ENCODE data around the gene GARNL3.

Gene GARNL3

DNA sequence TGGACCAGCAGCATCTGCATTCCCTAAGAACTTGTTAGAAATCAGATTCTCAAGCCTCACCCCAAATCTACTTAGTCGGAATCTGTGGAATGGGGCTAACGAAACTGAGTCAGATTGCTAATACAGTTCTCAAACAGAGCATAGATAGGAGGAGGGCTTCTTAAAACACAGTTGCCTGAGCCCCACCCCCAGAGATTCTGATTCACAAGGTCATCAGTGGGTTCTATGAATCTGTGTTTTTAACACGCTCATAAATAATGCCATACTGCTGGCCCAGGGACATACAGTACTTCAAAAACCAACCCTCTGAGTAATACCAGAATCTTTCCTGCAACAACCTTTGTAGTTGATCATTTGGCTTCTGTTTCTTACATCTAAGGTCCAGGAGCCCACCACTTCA, 32.9 kb upstream of the GARNL3 start:
- DNase-seq (ENCODE audit: low read depth, low spot score), result no peak

GRCh38 chr9:127232833-127233549, 31.6 kb upstream of the GARNL3 start:
- no peak for DNase-seq (ENCODE audit: low read depth, low spot score)

More for the DNA sequence above, 32.9 kb upstream of the GARNL3 start:
- no peak overlapping the region for H3K4me3 ChIP-seq (ENCODE audit: low read length)

DNA sequence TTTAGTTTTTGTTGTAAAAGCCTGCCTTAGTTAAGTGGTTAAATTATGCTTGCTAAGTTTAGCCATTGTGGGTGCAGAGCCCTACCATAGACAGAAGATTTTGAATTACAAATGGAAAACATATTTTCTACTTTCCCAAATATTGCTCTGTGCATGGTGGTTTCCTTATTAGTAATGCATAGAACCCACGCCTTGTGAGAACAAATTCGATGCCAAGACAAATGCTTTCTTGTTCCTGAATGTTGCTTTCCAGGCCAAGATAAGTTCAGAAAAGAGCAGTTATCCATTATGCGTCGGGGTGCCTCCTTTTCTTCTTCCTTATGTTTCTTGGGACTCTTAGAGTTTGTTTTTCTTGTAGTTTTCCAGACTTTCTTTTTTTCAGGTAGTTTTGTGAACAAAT, 31.0 kb upstream of the GARNL3 start:
- H3K4me3 ChIP-seq (ENCODE audit: low read length), result no peak overlapping the region
- no peak for DNase-seq (ENCODE audit: low read depth, low spot score)

More at GRCh38 chr9:127232833-127233549, 31.6 kb upstream of the GARNL3 start:
- H3K4me3 ChIP-seq (ENCODE audit: low read length), result no peak overlapping the region

DNA sequence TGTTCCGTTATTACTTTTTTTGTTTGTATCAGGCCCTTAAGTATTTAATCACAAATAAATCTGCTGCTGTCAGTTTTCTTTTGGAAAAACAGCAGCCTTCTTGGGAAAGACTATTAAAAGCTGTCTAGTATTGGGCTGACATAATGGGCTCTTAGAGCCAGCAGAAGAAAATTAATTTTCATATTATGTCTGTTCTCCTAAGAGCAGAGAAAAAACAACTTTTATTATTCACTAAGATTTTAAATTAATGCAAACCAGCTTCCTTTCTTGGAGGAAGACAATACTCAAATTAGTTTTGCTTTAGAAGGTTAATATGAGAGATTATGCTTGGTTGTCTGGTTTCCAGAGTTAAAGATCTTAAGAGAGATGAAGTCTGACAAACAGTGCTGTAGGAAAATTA, 30.6 kb upstream of the GARNL3 start:
- no peak overlapping the region for H3K4me3 ChIP-seq (ENCODE audit: low read length)
- DNase-seq (ENCODE audit: low read depth, low spot score), result no peak

DNA sequence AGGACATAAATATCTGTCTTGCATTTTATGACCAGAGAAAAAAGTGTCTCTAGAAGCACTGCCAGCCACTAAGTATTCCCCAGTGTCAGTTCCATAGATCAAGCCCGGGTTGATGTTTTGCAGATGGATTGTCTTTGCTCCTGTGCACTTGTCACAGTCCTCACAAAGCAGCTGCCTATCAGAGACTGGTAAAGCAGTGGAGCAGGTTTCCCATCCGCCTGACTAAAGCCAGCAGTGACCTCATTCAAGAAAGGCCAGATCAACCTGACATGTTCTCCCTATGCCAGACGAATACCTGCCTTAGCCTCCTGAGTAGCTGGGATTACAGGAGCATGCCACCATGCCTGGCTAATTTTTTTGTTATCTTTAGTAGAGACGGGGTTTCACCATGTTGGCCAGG, 26.8 kb upstream of the GARNL3 start:
- DNase-seq (ENCODE audit: low read depth, low spot score), result no peak
- no peak overlapping the region for H3K4me3 ChIP-seq (ENCODE audit: low read length)

DNA sequence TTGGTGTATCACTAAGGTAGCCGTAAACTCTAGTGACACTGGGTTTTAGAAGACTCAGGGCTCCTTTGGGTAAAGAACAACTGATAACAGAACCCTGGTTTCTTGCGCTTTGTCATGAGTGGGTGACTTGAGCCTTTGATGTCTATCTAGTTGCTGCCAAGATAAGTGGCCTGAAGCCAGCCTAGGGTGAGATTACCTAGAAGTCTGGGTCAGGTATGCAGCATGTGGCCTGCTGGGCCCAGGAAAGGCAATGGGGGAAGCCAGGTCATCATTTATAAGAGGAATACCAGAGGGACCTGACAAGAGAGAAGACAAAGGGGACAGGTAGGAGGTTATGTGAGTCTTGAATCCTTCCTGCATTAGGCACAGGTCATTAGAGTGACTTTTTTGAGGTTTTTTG, 23.2 kb upstream of the GARNL3 start:
- H3K4me3 ChIP-seq (ENCODE audit: low read length), result no peak overlapping the region

DNA sequence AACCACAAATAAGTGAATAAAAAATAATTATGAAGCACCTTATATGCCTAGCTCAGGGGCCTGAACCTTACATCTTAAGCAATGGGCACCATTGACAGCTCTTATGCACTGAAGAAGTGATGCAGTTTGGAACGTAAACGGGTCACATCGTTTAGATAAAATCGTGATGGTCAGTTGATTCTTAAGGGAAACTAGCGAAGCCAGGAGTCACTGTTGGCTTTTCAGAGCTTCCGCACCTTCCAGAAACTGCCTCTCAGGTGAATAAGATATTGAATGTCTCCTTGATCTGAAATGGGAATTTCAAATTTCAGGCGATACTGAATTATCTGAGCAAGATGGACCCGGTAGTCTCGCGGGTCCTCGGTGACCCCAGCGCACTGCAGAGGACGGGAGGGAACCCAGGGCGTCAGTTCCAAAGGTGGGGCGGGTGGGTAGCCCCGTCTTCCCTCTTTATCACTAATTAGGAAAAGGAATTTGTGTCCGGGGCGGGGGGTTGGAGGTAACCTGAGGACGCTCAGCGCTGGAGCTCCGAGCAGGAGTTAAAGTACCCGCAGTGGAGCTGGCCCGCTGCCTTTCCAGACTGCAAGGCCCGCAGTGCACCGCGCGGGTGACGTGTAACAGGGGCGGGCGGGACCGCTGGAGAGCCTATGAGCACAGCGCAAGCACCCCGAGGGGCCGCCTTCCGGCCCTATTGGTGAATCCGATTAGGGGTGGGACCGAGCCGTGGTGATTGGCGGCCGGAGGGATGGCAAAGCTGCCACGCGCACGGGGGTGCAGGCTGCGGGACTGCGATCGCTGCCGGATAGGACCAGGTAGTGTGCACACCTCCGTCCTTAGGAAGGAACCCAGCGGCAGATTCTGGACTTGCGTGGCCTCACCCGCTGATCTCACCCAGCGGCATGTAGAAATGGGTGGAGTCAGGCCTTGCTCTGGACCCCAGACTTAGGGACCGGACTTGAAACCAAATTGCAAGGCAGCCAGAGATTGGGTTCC, 19.7 kb upstream of the GARNL3 start:
- DNase-seq (ENCODE audit: low read depth, low spot score), result peak; percentile 91
- H3K4me3 ChIP-seq (ENCODE audit: low read length), result peak overlapping the region; percentile 67

More for the DNA sequence above, 23.2 kb upstream of the GARNL3 start:
- DNase-seq (ENCODE audit: low read depth, low spot score), result no peak

GRCh38 chr9:127245637-127246164, 18.9 kb upstream of the GARNL3 start:
- DNase-seq (ENCODE audit: low read depth, low spot score), result no peak
- peak overlapping the region; percentile 67 for H3K4me3 ChIP-seq (ENCODE audit: low read length)

- H3K4me3 ChIP-seq (ENCODE audit: low read length), result no peak overlapping the region
- DNase-seq (ENCODE audit: low read depth, low spot score), result no peak
These were observed 16.3 kb upstream of the GARNL3 start for GRCh38 chr9:127248241-127248640.

DNA sequence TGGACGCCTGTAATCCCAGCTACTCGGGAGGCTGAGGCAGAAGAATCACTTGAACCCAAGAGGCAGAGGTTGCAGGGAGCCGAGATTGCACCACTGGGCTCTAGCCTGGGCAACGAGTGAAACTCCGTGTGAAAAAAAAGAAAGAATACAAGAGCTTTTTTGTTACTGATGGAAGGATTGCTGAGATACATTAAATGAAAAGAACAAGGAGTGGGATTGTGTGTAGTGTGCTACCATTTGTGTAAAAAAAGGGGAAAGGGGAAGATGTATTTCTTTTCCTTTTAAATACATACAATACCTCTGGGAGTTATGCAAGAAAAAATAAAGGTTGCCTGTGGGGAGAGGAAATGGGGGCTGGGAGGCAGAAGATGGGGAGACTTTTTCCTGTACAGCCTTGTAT, 14.7 kb upstream of the GARNL3 start:
- no peak for DNase-seq (ENCODE audit: low read depth, low spot score)

DNA sequence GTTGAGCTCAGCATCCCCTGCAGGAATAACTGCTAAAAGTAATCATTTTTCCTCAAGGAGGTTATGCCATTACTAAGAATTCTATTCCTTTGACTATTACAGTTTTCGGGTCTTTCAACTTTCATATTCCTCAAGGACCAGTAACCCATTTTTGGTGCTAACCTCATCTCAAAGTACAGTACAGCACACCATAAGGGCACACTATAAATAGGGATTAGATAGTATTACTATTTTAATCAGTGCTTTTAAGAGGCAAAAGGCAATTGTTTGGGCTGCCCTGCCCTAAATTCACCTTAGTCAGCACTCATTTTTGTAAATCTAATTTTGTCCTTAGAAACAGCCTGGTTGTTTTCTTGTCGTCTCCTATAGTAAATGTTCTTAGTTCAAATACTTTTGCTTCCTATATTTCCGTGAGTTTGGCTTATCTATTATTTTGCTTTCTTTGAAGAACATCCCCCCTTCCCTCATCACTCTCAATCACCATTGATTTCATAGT, 13.6 kb upstream of the GARNL3 start:
- no peak for DNase-seq (ENCODE audit: low read depth, low spot score)
- H3K4me3 ChIP-seq (ENCODE audit: low read length), result no peak overlapping the region

More for the DNA sequence above, 14.7 kb upstream of the GARNL3 start:
- H3K4me3 ChIP-seq (ENCODE audit: low read length), result no peak overlapping the region

DNA sequence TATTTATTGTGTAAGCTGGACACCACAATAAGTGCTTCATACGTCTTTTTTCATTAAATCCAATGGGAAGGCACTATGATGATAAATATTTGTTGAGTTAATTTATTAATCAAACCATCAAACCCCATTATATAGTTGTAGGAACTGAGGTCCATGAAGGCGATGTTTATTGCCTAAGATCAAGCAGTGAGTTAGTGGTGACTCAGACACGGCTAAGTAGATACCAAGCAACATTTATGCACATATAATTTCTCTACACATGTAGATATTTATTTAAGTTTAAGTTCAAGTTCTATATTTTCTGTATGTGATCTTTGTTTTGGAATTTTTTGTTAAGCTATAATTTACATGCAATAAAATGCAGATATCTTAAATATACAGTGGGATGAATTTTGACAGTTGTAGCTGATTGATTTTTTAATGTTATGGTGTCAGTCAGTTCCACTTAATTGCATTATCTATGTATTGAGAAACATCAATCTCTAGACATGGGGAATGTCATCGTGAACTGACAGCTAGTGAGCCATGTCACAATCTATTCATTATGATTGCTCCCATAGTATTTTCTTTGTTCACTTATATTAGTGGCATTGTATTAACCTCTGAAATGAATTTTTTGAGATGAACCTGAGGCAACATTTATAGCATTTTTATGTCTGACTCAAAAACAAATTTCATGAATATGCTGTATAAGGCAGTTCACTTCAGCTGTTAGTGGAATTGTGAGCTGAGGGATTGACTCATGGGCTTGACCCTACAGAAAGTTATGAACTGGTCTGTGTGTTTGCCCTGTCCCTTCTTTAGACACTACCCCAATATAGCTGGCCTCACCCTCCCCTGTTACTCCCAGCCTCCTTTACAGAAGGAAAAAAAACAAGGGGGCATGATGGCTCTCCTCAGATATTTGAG, 11.9 kb upstream of the GARNL3 start:
- no peak overlapping the region for H3K4me3 ChIP-seq (ENCODE audit: low read length)
- no peak for DNase-seq (ENCODE audit: low read depth, low spot score)

DNA sequence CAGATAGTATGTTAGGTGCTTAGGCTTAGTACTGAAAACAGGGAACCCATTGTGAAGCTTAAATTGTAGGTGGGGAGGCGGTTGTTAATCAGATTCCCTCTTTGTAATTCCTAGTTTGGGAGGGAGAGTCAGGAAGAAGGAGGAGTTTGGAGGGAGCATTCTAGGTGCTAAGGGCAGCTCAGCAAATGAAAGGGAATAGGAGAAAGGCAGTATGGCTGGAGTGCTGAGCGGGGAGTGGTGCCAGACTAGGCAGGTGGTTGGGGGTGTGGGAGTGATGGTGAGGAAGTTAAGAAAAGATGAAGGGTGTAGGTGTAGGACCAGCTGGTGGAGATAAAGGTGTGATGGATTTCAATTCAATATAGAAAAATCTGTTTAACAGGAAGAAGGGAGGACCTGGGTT, 11.1 kb upstream of the GARNL3 start:
- no peak overlapping the region for H3K4me3 ChIP-seq (ENCODE audit: low read length)
- DNase-seq (ENCODE audit: low read depth, low spot score), result no peak

DNA sequence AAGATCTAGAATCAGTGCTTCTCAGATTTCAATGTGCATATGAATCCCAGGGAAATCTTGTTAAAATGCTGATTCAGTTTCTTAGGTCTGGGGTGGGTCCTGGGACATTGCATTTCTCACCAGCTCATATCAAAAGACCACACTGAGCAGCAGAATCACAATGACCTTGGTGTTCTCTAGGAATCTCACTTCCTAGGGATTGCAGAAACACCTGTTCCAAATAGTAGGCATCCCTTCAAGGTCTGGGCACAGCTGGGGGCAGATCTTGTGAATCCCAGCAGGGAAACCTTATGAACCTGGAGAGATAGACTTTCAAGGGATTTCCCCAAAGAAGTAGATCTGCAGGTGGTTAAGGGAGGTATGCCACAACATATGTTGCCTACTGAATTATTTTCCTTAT, 8.9 kb upstream of the GARNL3 start:
- DNase-seq (ENCODE audit: low read depth, low spot score), result no peak
- no peak overlapping the region for H3K4me3 ChIP-seq (ENCODE audit: low read length)

DNA sequence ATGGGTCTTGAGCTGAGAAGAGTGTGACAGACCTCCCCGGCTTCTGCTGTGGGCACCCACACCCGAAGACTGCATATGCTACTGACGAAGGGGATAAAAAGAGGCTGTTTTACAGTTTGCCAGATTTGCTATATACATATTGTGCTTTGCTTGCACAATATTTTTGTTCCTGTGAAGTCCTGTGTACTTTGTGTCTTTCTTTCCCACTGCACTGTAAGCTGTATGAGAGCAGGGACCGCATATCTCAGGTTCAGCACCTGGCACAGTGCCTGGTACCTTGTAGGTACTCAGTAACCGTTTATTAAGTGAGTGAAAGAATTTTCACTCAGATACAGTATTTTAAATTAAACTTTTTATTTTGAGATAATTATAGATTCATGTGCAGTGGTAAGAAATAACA, 8.2 kb upstream of the GARNL3 start:
- H3K4me3 ChIP-seq (ENCODE audit: low read length), result no peak overlapping the region
- no peak for DNase-seq (ENCODE audit: low read depth, low spot score)

- DNase-seq (ENCODE audit: low read depth, low spot score), result no peak
- H3K4me3 ChIP-seq (ENCODE audit: low read length), result no peak overlapping the region
These were observed 5.7 kb upstream of the GARNL3 start for GRCh38 chr9:127258606-127259471.

GRCh38 chr9:127262602-127263001, 2.0 kb upstream of the GARNL3 start:
- no peak for DNase-seq (ENCODE audit: low read depth, low spot score)
- H3K4me3 ChIP-seq (ENCODE audit: low read length), result no peak overlapping the region

- H3K4me3 ChIP-seq (ENCODE audit: low read length), result no peak overlapping the region
- DNase-seq (ENCODE audit: low read depth, low spot score), result no peak
These were observed 1.3 kb upstream of the GARNL3 start for GRCh38 chr9:127263237-127263636.

All from Jurkat, Clone E6-1 (cell line).